Right lobe of liver (tissue), 6 donors: ENCODE results near the gene IL24. TPM values are rescaled to one million over a fixed set of nuclear protein-coding genes. Genes with fewer than 3 reads are reported as not detected.

Experiments
- ATAC-seq, 4 donors: fragments of 200-7000 bp; cut with Tn5 transposase; one replicate each; pipeline ENCODE4 v1.9.1; 2020; ENCODE audit warnings: mild to moderate bottlenecking in 4 of 4, moderate library complexity in 4 of 4
- DNase-seq, 3 donors: peaks; one replicate each; pipeline ENCODE4 v3.0.0-alpha.2; 2020
- H3K27ac ChIP-seq, 3 donors: fragments of 200-600 bp; one replicate each; pipeline ENCODE4 v1.8.0; 2022
- H3K27me3 ChIP-seq, 2 donors: fragments of 200-600 bp; one replicate each; pipeline ENCODE4 v1.8.0; 2022
- H3K36me3 ChIP-seq, 4 donors: fragments of 200-600 bp; sonication (generic) in 1 of 4; one replicate each; pipeline versions ENCODE4 v1.5.1 to v1.8.0; 2017 to 2022; ENCODE audit warnings: control low read depth in 1 of 4
- H3K4me1 ChIP-seq, 4 donors: fragments of 200-600 bp; sonication (generic) in 1 of 4; one replicate each; pipeline versions ENCODE4 v1.5.1 to v1.8.0; 2017 to 2022; ENCODE audit warnings: control low read depth in 1 of 4
- H3K4me3 ChIP-seq, 3 donors: fragments of 200-600 bp; one replicate each; pipeline ENCODE4 v1.8.0; 2022
- H3K9me3 ChIP-seq, 4 donors: fragments of 200-600 bp; sonication (generic) in 1 of 4; one replicate each; pipeline versions ENCODE4 v1.5.1 to v1.8.0; 2017 to 2022; ENCODE audit warnings: control low read depth in 1 of 4
- POLR2A ChIP-seq: fragments of 450-650 bp; IDR thresholded peaks from one replicate; pipeline ENCODE4 v1.6.1; 2017; ENCODE audit warnings: antibody characterized with exemption, mild to moderate bottlenecking
- WGBS: methylation state at CpG from one replicate; pipeline ENCODE4 v1.1.6; 2018; ENCODE audit warnings: low coverage, low lambda C conversion rate; ENCODE audit not compliant: insufficient coverage; ENCODE audit errors: missing lambda C conversion rate; 5-methylcytosine and 5-hydroxymethylcytosine counted together
- intact Hi-C, 2 donors: fragments of 100-400 bp; cut with DNase I; formaldehyde crosslinking; loops; one replicate each; pipeline versions ENCODE4 v1.11.2 to v1.14.1; 2022
- total RNA-seq, 6 experiments: library from RNA; depleted of rRNA in 2 of 6; stranded (reverse); fragments of >200 nt in 2 of 6; fragmentation: NEBNext Ultra II Directional in 3 of 6; extraction: Animal tissue kit (Norgen Biotek cat#: 25700) in 3 of 6; gene quantifications; one replicate each; pipeline versions ENCODE4 v1.1.0 to v1.2.4, GENCODE V29; 2016 to 2023
- TF ChIP-seq, protein P1 (sequence below), 4 donors: fragments of 200-600 bp in 3 of 4; fragments of 450-650 bp in 1 of 4; IDR thresholded peaks; one replicate each; pipeline versions ENCODE4 v1.5.1 to v1.8.0; 2016 to 2022; ENCODE audit warnings: antibody characterized with exemption in 4 of 4, mild to moderate bottlenecking in 2 of 4
- donor health status: DM: no; HTN: yes; CAD: no.
- donor health status: DM: no; HTN: no; CAD: no.
- donor health status: DM: no; HTN: no; CAD: no.
- donor health status: DM: no; HTN: yes; CAD: no.
- donor health status: DM: no; HTN: yes; CAD: no.

IL24 gene
- total RNA-seq, 6 experiments from 2014 or later: not detected

DNA sequence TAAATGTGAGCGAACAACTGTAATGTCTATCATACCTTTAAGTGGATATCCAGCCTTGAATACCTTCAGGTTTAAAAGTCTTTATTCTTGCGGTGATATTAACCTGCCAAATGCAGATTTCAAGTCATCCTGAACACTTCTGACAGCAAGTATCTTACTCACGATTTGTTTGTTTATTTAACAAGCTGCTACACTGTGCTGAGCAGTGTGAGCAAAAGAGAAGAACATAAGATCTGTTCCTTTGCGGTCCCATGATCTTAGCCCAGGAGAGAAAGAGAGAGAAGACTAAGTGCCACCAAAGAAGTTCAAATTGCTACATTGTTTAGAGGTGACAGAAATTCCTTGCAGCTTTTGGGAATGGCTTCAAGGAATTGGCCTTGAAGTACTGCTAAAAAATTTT, 9.5 kb upstream of the IL24 start:
- DNase-seq: no peak
- Histone ChIP-seq H3K36me3 (no peaks in the 10 kb centered on the region), H3K4me3 (no peak overlapping the region), H3K9me3 (no peaks in the 10 kb centered on the region), H3K4me1 (peaks cover 0 to 11% (median 0%) of the 10 kb centered on the region in 4 donors), H3K27me3 (no peaks in the 10 kb centered on the region), H3K27ac (no peak overlapping the region)
- no peak for ATAC-seq
- WGBS: 63% methylated on average over 3 of the region's 4 CpGs
- intact Hi-C loops: no loop called here
- no peak for TF ChIP-seq POLR2A
- TF ChIP-seq, protein P1, sequence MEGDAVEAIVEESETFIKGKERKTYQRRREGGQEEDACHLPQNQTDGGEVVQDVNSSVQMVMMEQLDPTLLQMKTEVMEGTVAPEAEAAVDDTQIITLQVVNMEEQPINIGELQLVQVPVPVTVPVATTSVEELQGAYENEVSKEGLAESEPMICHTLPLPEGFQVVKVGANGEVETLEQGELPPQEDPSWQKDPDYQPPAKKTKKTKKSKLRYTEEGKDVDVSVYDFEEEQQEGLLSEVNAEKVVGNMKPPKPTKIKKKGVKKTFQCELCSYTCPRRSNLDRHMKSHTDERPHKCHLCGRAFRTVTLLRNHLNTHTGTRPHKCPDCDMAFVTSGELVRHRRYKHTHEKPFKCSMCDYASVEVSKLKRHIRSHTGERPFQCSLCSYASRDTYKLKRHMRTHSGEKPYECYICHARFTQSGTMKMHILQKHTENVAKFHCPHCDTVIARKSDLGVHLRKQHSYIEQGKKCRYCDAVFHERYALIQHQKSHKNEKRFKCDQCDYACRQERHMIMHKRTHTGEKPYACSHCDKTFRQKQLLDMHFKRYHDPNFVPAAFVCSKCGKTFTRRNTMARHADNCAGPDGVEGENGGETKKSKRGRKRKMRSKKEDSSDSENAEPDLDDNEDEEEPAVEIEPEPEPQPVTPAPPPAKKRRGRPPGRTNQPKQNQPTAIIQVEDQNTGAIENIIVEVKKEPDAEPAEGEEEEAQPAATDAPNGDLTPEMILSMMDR (IDR thresholded peaks at IDR 0.05): no peak

DNA sequence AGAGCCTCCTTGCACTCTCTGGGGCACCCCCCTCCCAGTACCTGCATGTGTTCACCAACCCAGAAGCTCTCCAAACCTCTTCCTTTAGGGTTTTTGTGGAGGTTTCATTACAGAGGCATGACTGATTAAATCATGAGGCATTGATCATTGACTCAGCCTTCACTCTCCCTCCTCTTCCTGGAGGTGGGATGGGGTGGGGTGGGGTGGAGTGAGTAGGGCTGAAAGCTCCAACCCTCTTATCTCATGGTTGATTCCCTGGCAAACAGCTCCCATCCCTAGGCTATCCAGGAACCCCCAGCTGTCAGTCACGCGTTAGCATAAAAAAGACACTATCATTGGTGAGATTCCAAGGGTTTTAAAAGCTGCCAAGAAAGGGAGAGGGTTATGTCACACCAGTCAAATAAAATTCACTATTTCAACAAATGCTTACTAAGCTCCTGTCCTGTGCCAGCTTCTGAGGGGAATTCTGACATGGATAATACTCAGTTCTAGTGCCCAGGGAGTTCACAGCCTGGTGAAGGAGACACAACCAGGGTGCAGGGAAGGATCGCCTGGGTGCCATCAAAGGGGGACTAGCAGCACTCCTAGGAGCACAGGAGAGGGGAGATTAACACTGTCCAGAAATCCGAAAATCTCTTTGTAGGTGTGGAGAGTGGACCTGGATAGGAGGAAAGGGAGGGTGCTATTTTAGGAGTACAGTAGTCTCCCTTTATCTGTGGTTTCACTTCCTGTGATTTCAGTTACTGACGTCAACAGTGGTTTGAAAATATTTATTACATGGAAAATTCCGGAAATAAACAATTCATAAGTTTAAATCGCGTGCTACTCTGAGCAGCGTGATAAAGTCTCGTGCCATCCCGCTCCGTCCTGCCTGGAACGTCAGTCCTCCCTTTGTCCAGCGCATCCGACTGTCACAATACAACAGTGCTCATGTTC, 6.8 kb upstream of the IL24 start:
- TF ChIP-seq POLR2A: no peak
- TF ChIP-seq, protein P1 (IDR thresholded peaks at IDR 0.05): no peak
- H3K9me3 ChIP-seq: no peaks in the 10 kb centered on the region
- no peaks in the 10 kb centered on the region for H3K27me3 ChIP-seq
- peak in 2 of 3 donors; percentile 58 to 61 for DNase-seq
- ATAC-seq: peak; percentile 84 to 90 (median 87)
- no peaks in the 10 kb centered on the region for H3K36me3 ChIP-seq
- intact Hi-C loops: no loop called here
- WGBS: 37% methylated on average over 15 of the region's 15 CpGs
- H3K4me3 ChIP-seq: no peak overlapping the region
- peak overlapping the region; percentile 9 to 26 (median 23) for H3K27ac ChIP-seq
- peaks cover 0 to 13% (median 0%) of the 10 kb centered on the region in 4 donors for H3K4me1 ChIP-seq

DNA sequence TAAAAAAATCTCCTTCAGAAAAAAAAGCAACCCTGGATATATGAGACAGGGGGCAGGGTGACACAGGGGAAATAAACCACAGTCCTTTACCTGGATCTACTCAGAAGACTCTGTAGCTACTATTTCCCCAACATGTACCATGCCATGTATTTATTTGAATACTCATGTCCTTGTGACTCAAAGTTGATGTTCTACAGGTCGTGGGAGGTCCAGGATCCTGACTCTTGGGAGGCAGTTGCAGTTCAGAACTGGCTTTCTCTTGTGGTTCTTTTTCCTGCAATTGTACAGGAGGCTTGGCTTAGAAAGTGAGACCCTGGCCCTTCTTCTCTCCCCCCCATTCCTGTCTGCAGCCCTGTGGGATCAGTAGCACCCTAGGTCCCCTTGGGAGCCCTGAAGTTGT, 5.8 kb upstream of the IL24 start:
- WGBS: 78% methylated on average over 1 of the region's 1 CpG
- no peaks in the 10 kb centered on the region for H3K27me3 ChIP-seq
- intact Hi-C loops: no loop called here
- TF ChIP-seq, protein P1 (IDR thresholded peaks at IDR 0.05): no peak
- no peak for TF ChIP-seq POLR2A
- no peak overlapping the region for H3K4me3 ChIP-seq
- peak overlapping the region in 1 of 3 donors; percentile 14 for H3K27ac ChIP-seq
- DNase-seq (no peak), ATAC-seq (no peak)
- H3K4me1 ChIP-seq: peaks cover 0 to 16% (median 0%) of the 10 kb centered on the region in 4 donors
- no peaks in the 10 kb centered on the region for H3K9me3 ChIP-seq
- H3K36me3 ChIP-seq: no peaks in the 10 kb centered on the region

DNA sequence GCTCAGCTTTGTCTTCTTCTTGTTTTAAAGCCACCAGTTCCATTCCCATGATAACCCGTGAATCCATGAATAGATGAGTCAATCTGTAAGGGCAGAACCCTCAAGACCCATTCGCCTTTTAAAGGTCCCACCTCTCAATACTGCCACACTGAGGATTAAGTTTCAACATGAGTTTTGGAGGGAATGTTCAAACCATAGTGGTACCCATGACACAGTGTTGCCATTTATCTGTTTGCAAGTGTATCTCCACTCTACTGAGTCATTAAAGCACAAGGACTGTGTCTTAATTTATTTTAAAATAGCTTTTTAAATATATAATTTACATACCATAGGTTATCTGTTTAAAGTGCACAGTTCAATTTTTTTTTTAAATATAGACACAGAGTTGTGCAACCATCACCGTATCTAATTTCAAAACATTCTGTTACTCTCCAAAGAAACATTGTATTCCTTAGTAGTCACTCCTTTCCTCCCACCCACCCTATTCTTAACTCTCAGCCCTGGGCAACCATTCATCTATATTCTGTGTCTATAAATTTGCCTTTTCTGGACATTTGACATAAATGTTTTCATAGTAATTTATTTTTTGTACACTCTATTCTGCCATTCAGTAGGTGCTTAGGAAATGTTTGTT, 4.8 kb upstream of the IL24 start:
- WGBS: 55% methylated on average over 3 of the region's 3 CpGs
- TF ChIP-seq POLR2A: no peak
- TF ChIP-seq, protein P1 (IDR thresholded peaks at IDR 0.05): no peak

More for the DNA sequence above, 4.8 kb upstream of the IL24 start:
- DNase-seq (no peak), ATAC-seq (no peak)
- H3K36me3 ChIP-seq: no peaks in the 10 kb centered on the region
- intact Hi-C loops: no loop called here
- H3K27ac ChIP-seq: no peak overlapping the region
- no peaks in the 10 kb centered on the region for H3K9me3 ChIP-seq
- H3K4me3 ChIP-seq: no peak overlapping the region
- H3K4me1 ChIP-seq: peaks cover 0 to 16% (median 0%) of the 10 kb centered on the region in 4 donors
- no peaks in the 10 kb centered on the region for H3K27me3 ChIP-seq
